Mucosa of descending colon (tissue), 3 donors: ENCODE results near the gene H2BK1. TPM values are rescaled to one million over a fixed set of nuclear protein-coding genes. Genes with fewer than 3 reads are reported as not detected.

Source experiments
- ATAC-seq: fragments of 200-7000 bp; cut with Tn5 transposase; one replicate; pipeline ENCODE4 v1.9.1; 2020; ENCODE audit warnings: mild to moderate bottlenecking, moderate library complexity
- DNase-seq, 3 donors: peaks; one replicate each; pipeline ENCODE4 v3.0.0-alpha.2; 2020
- H3K36me3 ChIP-seq: fragments of 200-600 bp; one replicate; pipeline ENCODE4 v1.8.0; 2021; ENCODE audit warnings: low read depth, mild to moderate bottlenecking
- H3K4me1 ChIP-seq: fragments of 200-600 bp; one replicate; pipeline ENCODE4 v1.8.0; 2021; ENCODE audit warnings: low read depth, mild to moderate bottlenecking
- H3K4me3 ChIP-seq: fragments of 200-600 bp; one replicate; pipeline ENCODE4 v1.8.0; 2021; ENCODE audit warnings: mild to moderate bottlenecking
- H3K9me3 ChIP-seq: fragments of 200-600 bp; one replicate; pipeline ENCODE4 v1.8.0; 2021; ENCODE audit warnings: mild to moderate bottlenecking
- CTCF ChIP-seq: fragments of 200-600 bp; IDR thresholded peaks from one replicate; pipeline ENCODE4 v1.8.0; 2022; ENCODE audit warnings: antibody characterized with exemption, mild to moderate bottlenecking
- intact Hi-C, 2 donors: fragments of 100-400 bp; cut with DNase I in 1 of 2; cut with micrococcal nuclease in 1 of 2; formaldehyde crosslinking; loops; one replicate each; pipeline versions ENCODE4 v1.11.0 to v1.11.1; 2022; cut with DNase I, micrococcal nuclease
- total RNA-seq, 3 donors: library from RNA; stranded (reverse); fragmentation: NEBNext Ultra II Directional in 2 of 3; extraction: Animal tissue kit (Norgen Biotek cat#: 25700) in 2 of 3; gene quantifications; one replicate each; pipeline versions ENCODE4 v1.2.1 to v1.2.4, GENCODE V29; 2021 to 2023
- donor health status: DM: no; HTN: no; CAD: no; lungs with moderate emphysema.
- donor health status: DM: no; HTN: no; CAD: no.
- donor health status: DM: no; HTN: yes; CAD: no.

The H2BK1 gene
- total RNA-seq, 3 donors from 2014 or later: not detected

- ATAC-seq: peak; percentile 6
- H3K4me1 ChIP-seq: peaks cover 22% of the 10 kb centered on the region
- TF ChIP-seq CTCF: no peak
- no peaks in the 10 kb centered on the region for H3K9me3 ChIP-seq
- H3K36me3 ChIP-seq: no peaks in the 10 kb centered on the region
- DNase-seq: peak in 1 of 3 donors; percentile 32
- intact Hi-C loops: no loop called here
- H3K4me3 ChIP-seq: no peak overlapping the region
Observed at GRCh38 chr7:151243408-151244195, 33.3 kb upstream of the H2BK1 start.

- Histone ChIP-seq H3K4me3 (no peak overlapping the region), H3K9me3 (no peaks in the 10 kb centered on the region), H3K36me3 (no peaks in the 10 kb centered on the region), H3K4me1 (peaks cover 19% of the 10 kb centered on the region)
- intact Hi-C loops: no loop called here
- DNase-seq (no peak), ATAC-seq (no peak)
- TF ChIP-seq CTCF: no peak
Observed at GRCh38 chr7:151243045-151243349, 32.7 kb upstream of the H2BK1 start.

- intact Hi-C loops: no loop called here
- no peaks in the 10 kb centered on the region for H3K36me3 ChIP-seq
- DNase-seq (no peak), ATAC-seq (no peak)
- TF ChIP-seq CTCF: no peak
- no peaks in the 10 kb centered on the region for H3K9me3 ChIP-seq
- H3K4me3 ChIP-seq: no peak overlapping the region
- peaks cover 16% of the 10 kb centered on the region for H3K4me1 ChIP-seq
Observed at GRCh38 chr7:151242159-151243044, 32.1 kb upstream of the H2BK1 start.

GRCh38 chr7:151241755-151242096 is 31.4 kb upstream of the H2BK1 start:
- Histone ChIP-seq H3K4me1 (peaks cover 16% of the 10 kb centered on the region), H3K36me3 (no peaks in the 10 kb centered on the region), H3K4me3 (no peak overlapping the region), H3K9me3 (no peaks in the 10 kb centered on the region)
- ATAC-seq (no peak), DNase-seq (no peak)
- no peak for TF ChIP-seq CTCF
- intact Hi-C loops: no loop called here

- intact Hi-C loops: no loop called here
- Histone ChIP-seq H3K4me1 (peaks cover 16% of the 10 kb centered on the region), H3K9me3 (no peaks in the 10 kb centered on the region), H3K36me3 (no peaks in the 10 kb centered on the region), H3K4me3 (no peak overlapping the region)
- DNase-seq (no peak), ATAC-seq (no peak)
- no peak for TF ChIP-seq CTCF
Observed at GRCh38 chr7:151240942-151241754, 30.9 kb upstream of the H2BK1 start.
